AG10803 (cell line): ENCODE results near the gene SH2B2.
"Not testable (repeated sequence)": the region's sequence is repeated elsewhere in the genome, so short reads cannot be mapped to it uniquely, and the experiment has no call there.

Source experiments
- DNase-seq: peaks from one replicate; pipeline ENCODE4 v3.0.0; 2010; ENCODE audit warnings: low read depth
- H3K4me3 ChIP-seq: 2 replicates; pipeline ENCODE4 v1.5.1; 2011; ENCODE audit warnings: mild to moderate bottlenecking, low read length, control low read depth
- CTCF ChIP-seq: conservative IDR thresholded peaks from 2 replicates; pipeline ENCODE4 v1.5.1; 2011; ENCODE audit warnings: mild to moderate bottlenecking, low read length, control low read depth, inconsistent platforms

Gene SH2B2

GRCh38 chr7:102320601-102321350, 34.1 kb downstream of the SH2B2 start:
- no peak overlapping the region for H3K4me3 ChIP-seq
- DNase-seq = no peak
- TF ChIP-seq CTCF = no peak

GRCh38 chr7:102321351-102322201, 34.9 kb downstream of the SH2B2 start:
- H3K4me3 ChIP-seq = no peak overlapping the region
- no peak for TF ChIP-seq CTCF
- DNase-seq = no peak

GRCh38 chr7:102322202-102322715, 35.6 kb downstream of the SH2B2 start:
- no peak overlapping the region for H3K4me3 ChIP-seq
- TF ChIP-seq CTCF = no peak
- DNase-seq = no peak

GRCh38 chr7:102323914-102324195, 37.2 kb downstream of the SH2B2 start:
- TF ChIP-seq CTCF = no peak
- DNase-seq = no peak
- H3K4me3 ChIP-seq = no peak overlapping the region

GRCh38 chr7:102325106-102325505, 38.4 kb downstream of the SH2B2 start:
- not testable (repeated sequence) for DNase-seq, H3K4me3 ChIP-seq

- TF ChIP-seq CTCF = no peak
Observed at GRCh38 chr7:102326157-102326889, 39.7 kb downstream of the SH2B2 start.

GRCh38 chr7:102327183-102327582, 40.5 kb downstream of the SH2B2 start:
- H3K4me3 ChIP-seq, DNase-seq: not testable (repeated sequence)

More at GRCh38 chr7:102326157-102326889, 39.7 kb downstream of the SH2B2 start:
- no peak for DNase-seq
- H3K4me3 ChIP-seq = no peak overlapping the region

- not testable (repeated sequence) for H3K4me3 ChIP-seq, DNase-seq
Observed at GRCh38 chr7:102328863-102329262, 42.2 kb downstream of the SH2B2 start.

GRCh38 chr7:102329366-102329765, 42.7 kb downstream of the SH2B2 start:
- not testable (repeated sequence) for DNase-seq, H3K4me3 ChIP-seq

- not testable (repeated sequence) for H3K4me3 ChIP-seq, DNase-seq
Observed at GRCh38 chr7:102330666-102331460, 44.2 kb downstream of the SH2B2 start.

- not testable (repeated sequence) for H3K4me3 ChIP-seq, DNase-seq
Observed at GRCh38 chr7:102335574-102335973, 48.9 kb downstream of the SH2B2 start.

- not testable (repeated sequence) for H3K4me3 ChIP-seq
Observed at GRCh38 chr7:102337002-102337401, 50.3 kb downstream of the SH2B2 start.

More at GRCh38 chr7:102337002-102337401, 50.3 kb downstream of the SH2B2 start:
- not testable (repeated sequence) for DNase-seq
